HepG2 (cell line): Measurements from ENCODE around the gene CCDC97. TPM values are rescaled to one million over a fixed set of nuclear protein-coding genes. Genes with fewer than 3 reads are reported as not detected.

ENCODE experiments used
- ASH2L ChIP-seq: fragments of 300-600, 200-600 bp; sonication (generic); IDR thresholded peaks from 2 replicates; pipeline ENCODE4 v1.7.0; 2017; ENCODE audit warnings: low read depth, mild to moderate bottlenecking, moderate library complexity, mixed read lengths, low read length; ENCODE audit not compliant: insufficient read length
- CCDC6 ChIP-seq: sonication (generic); formaldehyde crosslinking; IDR thresholded peaks from 2 replicates; pipeline ENCODE4 v1.8.1; 2022; ENCODE audit warnings: mild to moderate bottlenecking, missing genetic modification reagents, moderate library complexity
- HHEX ChIP-seq: IDR thresholded peaks from 2 replicates; pipeline ENCODE4 v1.6.1; 2016; ENCODE audit warnings: control low read depth
- NFAT5 ChIP-seq: sonication (generic); formaldehyde crosslinking; IDR thresholded peaks from 2 replicates; pipeline ENCODE4 v1.4.0; 2020; ENCODE audit warnings: missing genetic modification reagents
- NR1H2 ChIP-seq: sonication (generic); formaldehyde crosslinking; IDR thresholded peaks from 2 replicates; pipeline ENCODE4 v1.8.1; 2022; ENCODE audit warnings: low read depth, missing genetic modification reagents, borderline replicate concordance
- RAD21 ChIP-seq: fragments of 450-650 bp; formaldehyde crosslinking; IDR thresholded peaks from 2 replicates; pipeline ENCODE4 v1.5.0; 2020; ENCODE audit warnings: mild to moderate bottlenecking
- RAD51 ChIP-seq: fragments of 450-650 bp; IDR thresholded peaks from 2 replicates; pipeline ENCODE4 v1.6.1; 2016; ENCODE audit warnings: borderline replicate concordance
- TBP ChIP-seq: sonication (generic); formaldehyde crosslinking; IDR thresholded peaks from 2 replicates; pipeline ENCODE4 v1.5.0; 2020; ENCODE audit warnings: missing genetic modification reagents
- ZBTB37 ChIP-seq: sonication (generic); formaldehyde crosslinking; IDR thresholded peaks from 2 replicates; pipeline ENCODE4 v1.4.0; 2020; ENCODE audit warnings: mild to moderate bottlenecking, missing genetic modification reagents
- ZHX1 ChIP-seq: sonication (generic); formaldehyde crosslinking; IDR thresholded peaks from 2 replicates; pipeline ENCODE4 v1.8.1; 2022; ENCODE audit warnings: low read depth, mild to moderate bottlenecking, missing genetic modification reagents
- ZIK1 ChIP-seq: sonication (generic); formaldehyde crosslinking; IDR thresholded peaks from 2 replicates; pipeline ENCODE4 v1.5.0; 2020; ENCODE audit warnings: mild to moderate bottlenecking, low read depth, missing genetic modification reagents, borderline replicate concordance
- ZNF3 ChIP-seq: IDR thresholded peaks from 2 replicates; pipeline ENCODE4 v1.7.0; 2017; ENCODE audit warnings: inconsistent platforms
- ZNF468 ChIP-seq: sonication (generic); formaldehyde crosslinking; IDR thresholded peaks from 2 replicates; pipeline ENCODE4 v1.8.0; 2022; ENCODE audit warnings: mild to moderate bottlenecking, moderate library complexity, missing genetic modification reagents
- ZNF549 ChIP-seq: sonication (generic); formaldehyde crosslinking; IDR thresholded peaks from 2 replicates; pipeline ENCODE4 v1.5.0; 2020; ENCODE audit warnings: missing genetic modification reagents
- ZNF550 ChIP-seq: sonication (generic); formaldehyde crosslinking; IDR thresholded peaks from 2 replicates; pipeline ENCODE4 v1.4.0; 2020; ENCODE audit warnings: mild to moderate bottlenecking, missing genetic modification reagents, borderline replicate concordance
- ZNF781 ChIP-seq: sonication (generic); formaldehyde crosslinking; IDR thresholded peaks from 2 replicates; pipeline ENCODE4 v1.5.1; 2020; ENCODE audit warnings: borderline replicate concordance, mild to moderate bottlenecking, missing genetic modification reagents; ENCODE audit errors: not compliant biosample characterization
- ZNF784 ChIP-seq: sonication (generic); formaldehyde crosslinking; IDR thresholded peaks from 2 replicates; pipeline ENCODE4 v1.5.1; 2020; ENCODE audit warnings: missing genetic modification reagents, mild to moderate bottlenecking, borderline replicate concordance
- ZNF816 ChIP-seq: sonication (generic); formaldehyde crosslinking; IDR thresholded peaks from 2 replicates; pipeline ENCODE4 v1.8.0; 2022; ENCODE audit warnings: missing genetic modification reagents, mild to moderate bottlenecking, borderline replicate concordance
- ZNF878 ChIP-seq: sonication (generic); formaldehyde crosslinking; IDR thresholded peaks from 2 replicates; pipeline ENCODE4 v1.8.1; 2023; ENCODE audit warnings: mild to moderate bottlenecking, missing genetic modification reagents, moderate library complexity
- polyA plus RNA-seq, 8 experiments: library from polyadenylated mRNA; depleted of rRNA in 3 of 8; stranded (reverse) in 7 of 8; unstranded in 1 of 8; fragments of >200 nt; fragmentation: Illumina TruSeq in 4 of 8; extraction: Trizol in 4 of 8; gene quantifications; 2 replicates each; pipeline versions ENCODE4 v1.2.1 to v1.2.3, GENCODE V29; 2011 to 2016; ENCODE audit warnings: low read depth in 4 of 8, missing spikeins in 1 of 8, mixed read lengths in 1 of 8; ENCODE audit not compliant: insufficient read depth in 1 of 8
- total RNA-seq, 5 experiments: library from RNA; depleted of rRNA; stranded (reverse); fragments of >200 nt; fragmentation: Illumina TruSeq; extraction: Trizol; gene quantifications; 2 replicates each; pipeline ENCODE4 v1.2.3, GENCODE V29; 2016; ENCODE audit warnings: low read depth in 1 of 5

CCDC97 gene
- total and polyA plus RNA-seq, 2 of the 13 experiments (the other 11 are each of a cell fraction or from before 2014, with no cell fraction given), result 6.2 to 7.3 TPM

- TF ChIP-seq ZNF784 (CRISPR knock-in tag) (no peak), ZNF878 (CRISPR knock-in tag) (no peak; the same call in 1 of the 2 replicates), TBP (no peak), CCDC6 (CRISPR knock-in tag) (no peak), ZIK1 (CRISPR knock-in tag) (no peak), ZNF3 (CRISPR knock-in tag) (no peak), RAD51 (no peak), ZNF550 (CRISPR knock-in tag) (no peak), ZNF816 (CRISPR knock-in tag) (no peak), RAD21 (CRISPR knock-in tag) (no peak), ASH2L (peak; percentile 39), HHEX (CRISPR knock-in tag) (no peak), ZNF781 (no peak), ZHX1 (CRISPR knock-in tag) (0 out of 2 replicates have a peak, but pooled peaks have one; percentile 33), ZBTB37 (CRISPR knock-in tag) (no peak), ZNF468 (CRISPR knock-in tag) (no peak), ZNF549 (CRISPR knock-in tag) (no peak), NFAT5 (CRISPR knock-in tag) (no peak), NR1H2 (no peak)
Observed at GRCh38 chr19:41323430-41324125, 13.6 kb downstream of the CCDC97 start (continued).
